Measurements from ENCODE around the gene AHDC1. TPM values are rescaled to one million over a fixed set of nuclear protein-coding genes. Genes with fewer than 3 reads are reported as not detected.

The AHDC1 gene
- total RNA-seq, 4 donors from 2014 or later, result 14.7 to 54.3 (median 35.4) TPM

- Histone ChIP-seq H3K27ac (replicated peaks in 1 of 4) (peak overlapping the region; percentile 74 to 96 (median 94)), H3K27me3 (no peaks in the 10 kb centered on the region), H3K9me3 (no peaks in the 10 kb centered on the region), H3K4me3 (no peak overlapping the region), H3K36me3 (no peaks in the 10 kb centered on the region), H3K4me1 (peaks cover 70 to 89% (median 85%) of the 10 kb centered on the region in 4 donors)
- no peak for DNase-seq (ENCODE audit: extremely low spot score)
- TF ChIP-seq POLR2AphosphoS5 (IDR thresholded peaks at IDR 0.05) (no peak), POLR2A (IDR thresholded peaks at IDR 0.05; ENCODE audit: low read depth) (no peak), EP300 (IDR thresholded peaks at IDR 0.05) (no peak)
- TF ChIP-seq, protein P1, sequence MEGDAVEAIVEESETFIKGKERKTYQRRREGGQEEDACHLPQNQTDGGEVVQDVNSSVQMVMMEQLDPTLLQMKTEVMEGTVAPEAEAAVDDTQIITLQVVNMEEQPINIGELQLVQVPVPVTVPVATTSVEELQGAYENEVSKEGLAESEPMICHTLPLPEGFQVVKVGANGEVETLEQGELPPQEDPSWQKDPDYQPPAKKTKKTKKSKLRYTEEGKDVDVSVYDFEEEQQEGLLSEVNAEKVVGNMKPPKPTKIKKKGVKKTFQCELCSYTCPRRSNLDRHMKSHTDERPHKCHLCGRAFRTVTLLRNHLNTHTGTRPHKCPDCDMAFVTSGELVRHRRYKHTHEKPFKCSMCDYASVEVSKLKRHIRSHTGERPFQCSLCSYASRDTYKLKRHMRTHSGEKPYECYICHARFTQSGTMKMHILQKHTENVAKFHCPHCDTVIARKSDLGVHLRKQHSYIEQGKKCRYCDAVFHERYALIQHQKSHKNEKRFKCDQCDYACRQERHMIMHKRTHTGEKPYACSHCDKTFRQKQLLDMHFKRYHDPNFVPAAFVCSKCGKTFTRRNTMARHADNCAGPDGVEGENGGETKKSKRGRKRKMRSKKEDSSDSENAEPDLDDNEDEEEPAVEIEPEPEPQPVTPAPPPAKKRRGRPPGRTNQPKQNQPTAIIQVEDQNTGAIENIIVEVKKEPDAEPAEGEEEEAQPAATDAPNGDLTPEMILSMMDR (IDR thresholded peaks at IDR 0.05), result no peak
- intact Hi-C loops (cut with DNase I), result no loop called here
- 39% methylated on average over 4 of the region's 4 CpGs for WGBS
Observed at GRCh38 chr1:27520651-27521050, 83.3 kb downstream of the AHDC1 start.

GRCh38 chr1:27519331-27520258 is 84.3 kb downstream of the AHDC1 start:
- no peak for DNase-seq (ENCODE audit: extremely low spot score)
- no peaks in the 10 kb centered on the region for H3K36me3 ChIP-seq
- H3K4me3 ChIP-seq, result peak overlapping the region in 2 of 4 donors; percentile 27 to 37
- TF ChIP-seq POLR2AphosphoS5 (IDR thresholded peaks at IDR 0.05) (no peak), POLR2A (IDR thresholded peaks at IDR 0.05; ENCODE audit: low read depth) (no peak), EP300 (IDR thresholded peaks at IDR 0.05) (no peak)
- TF ChIP-seq, protein P1 (IDR thresholded peaks at IDR 0.05), result no peak
- no peaks in the 10 kb centered on the region for H3K27me3 ChIP-seq
- H3K4me1 ChIP-seq, result peaks cover 59 to 79% (median 76%) of the 10 kb centered on the region in 4 donors
- H3K27ac ChIP-seq (replicated peaks in 1 of 4), result peak overlapping the region; percentile 74 to 96 (median 94)
- no peaks in the 10 kb centered on the region for H3K9me3 ChIP-seq
- 73% methylated on average over 9 of the region's 24 CpGs for WGBS
- intact Hi-C loops (cut with DNase I), result no loop called here

DNA sequence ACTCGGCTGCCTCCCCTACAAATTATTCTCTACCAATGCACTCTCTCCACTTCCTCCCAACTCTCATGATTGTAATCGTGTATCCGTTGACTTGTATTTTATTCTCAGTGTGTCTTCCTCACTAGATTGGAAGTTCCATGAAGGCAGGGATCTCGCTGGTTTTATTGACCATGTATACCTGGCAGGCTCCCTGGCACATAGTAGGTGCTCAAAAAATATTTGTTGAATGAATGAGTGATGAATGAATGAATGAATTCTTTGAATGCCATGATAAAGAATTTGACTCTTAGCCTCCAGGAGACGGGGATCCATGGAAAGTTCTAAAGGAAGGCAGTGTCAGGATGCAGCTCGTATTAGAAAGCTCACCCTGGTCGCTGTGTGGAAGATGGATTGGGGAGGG is 85.1 kb downstream of the AHDC1 start:
- intact Hi-C loops (cut with DNase I), result no loop called here
- 85% methylated on average over 7 of the region's 7 CpGs for WGBS
- Histone ChIP-seq H3K4me3 (no peak overlapping the region), H3K27me3 (no peaks in the 10 kb centered on the region), H3K9me3 (no peaks in the 10 kb centered on the region), H3K36me3 (no peaks in the 10 kb centered on the region), H3K27ac (replicated peaks in 1 of 4) (peak overlapping the region; percentile 74 to 96 (median 94)), H3K4me1 (peaks cover 58 to 77% (median 75%) of the 10 kb centered on the region in 4 donors)
- DNase-seq (ENCODE audit: extremely low spot score), result no peak
- TF ChIP-seq, protein P1 (IDR thresholded peaks at IDR 0.05), result no peak
- TF ChIP-seq POLR2A (IDR thresholded peaks at IDR 0.05; ENCODE audit: low read depth), result no peak
- no peak for TF ChIP-seq EP300 (IDR thresholded peaks at IDR 0.05)
- TF ChIP-seq POLR2AphosphoS5 (IDR thresholded peaks at IDR 0.05), result no peak

GRCh38 chr1:27517907-27518718 is 85.8 kb downstream of the AHDC1 start:
- no peaks in the 10 kb centered on the region for H3K36me3 ChIP-seq
- 88% methylated on average over 18 of the region's 21 CpGs for WGBS
- H3K9me3 ChIP-seq, result no peaks in the 10 kb centered on the region
- intact Hi-C loops (cut with DNase I), result no loop called here
- peaks cover 58 to 77% (median 73%) of the 10 kb centered on the region in 4 donors for H3K4me1 ChIP-seq
- H3K27me3 ChIP-seq, result no peaks in the 10 kb centered on the region
- TF ChIP-seq POLR2A (IDR thresholded peaks at IDR 0.05; ENCODE audit: low read depth), result no peak
- TF ChIP-seq, protein P1 (IDR thresholded peaks at IDR 0.05), result no peak
- no peak for TF ChIP-seq EP300 (IDR thresholded peaks at IDR 0.05)
- TF ChIP-seq POLR2AphosphoS5 (IDR thresholded peaks at IDR 0.05), result no peak
- no peak overlapping the region for H3K4me3 ChIP-seq
- no peak for DNase-seq (ENCODE audit: extremely low spot score)
- peak overlapping the region; percentile 1 to 38 (median 20) for H3K27ac ChIP-seq (replicated peaks in 1 of 4)

Measured in esophagus muscularis mucosa (tissue), 4 donors.